K562 (cell line): Measurements from ENCODE around the gene HHEX. TPM values are rescaled to one million over a fixed set of nuclear protein-coding genes. Genes with fewer than 3 reads are reported as not detected.

Experiments used
- CHD1 ChIP-seq: fragments of 200-600 bp; sonication (generic); IDR thresholded peaks from one replicate; pipeline ENCODE4 v1.6.1; 2012; ENCODE audit warnings: mild to moderate bottlenecking, moderate library complexity, low read length, inconsistent platforms
- CXXC5 ChIP-seq: fragments of 250-450 bp; sonication (Bioruptor Pico); IDR thresholded peaks from 2 replicates; pipeline ENCODE4 v1.8.0; 2022; ENCODE audit warnings: inconsistent platforms, mild to moderate bottlenecking, moderate library complexity
- FIP1L1 ChIP-seq: fragments of 200-400 bp; formaldehyde crosslinking; IDR thresholded peaks from 2 replicates; pipeline ENCODE4 v1.6.1; 2018; ENCODE audit warnings: mild to moderate bottlenecking, low read depth, low read length; ENCODE audit not compliant: poor library complexity, severe bottlenecking
- IRF1 ChIP-seq: sonication (generic); formaldehyde crosslinking; IDR thresholded peaks from 2 replicates; pipeline ENCODE4 v1.8.0; 2022; ENCODE audit warnings: missing genetic modification reagents, mild to moderate bottlenecking, borderline replicate concordance
- L3MBTL2 ChIP-seq: fragments of 450-650 bp; IDR thresholded peaks from 2 replicates; pipeline ENCODE4 v1.6.1; 2016; ENCODE audit warnings: mild to moderate bottlenecking, moderate library complexity
- MAZ ChIP-seq, 2 experiments: fragments of 450-650 bp in 1 of 2; sonication (generic) in 1 of 2; formaldehyde crosslinking; IDR thresholded peaks in 1 of 2; conservative IDR thresholded peaks in 1 of 2; 2 replicates each; pipeline versions ENCODE4 v1.4.0 to v1.5.0; 2020; ENCODE audit warnings: mild to moderate bottlenecking in 1 of 2, missing genetic modification reagents in 1 of 2
- MGA ChIP-seq: fragments of 450-650 bp; IDR thresholded peaks from 2 replicates; pipeline ENCODE4 v1.6.1; 2016; ENCODE audit warnings: mild to moderate bottlenecking, moderate library complexity
- UBTF ChIP-seq, 2 experiments: IDR thresholded peaks; 2 replicates each; pipeline ENCODE4 v1.6.1; 2012; ENCODE audit warnings: improper control_type of control experiment in 2 of 2, low read depth in 2 of 2, low read length in 2 of 2, borderline replicate concordance in 1 of 2
- ZBTB43 ChIP-seq: sonication (generic); formaldehyde crosslinking; IDR thresholded peaks from 2 replicates; pipeline ENCODE4 v1.8.0; 2023; ENCODE audit warnings: mild to moderate bottlenecking, missing genetic modification reagents
- polyA plus RNA-seq, 8 experiments: library from polyadenylated mRNA; depleted of rRNA in 4 of 8; stranded (reverse) in 5 of 8; unstranded in 3 of 8; fragments of >200 nt; fragmentation: Nextera tagmentation in 2 of 8; fragmentation: Illumina TruSeq in 1 of 8; extraction: Ambion mirVana in 2 of 8; extraction: Trizol in 1 of 8; gene quantifications; 2 replicates each; pipeline versions ENCODE4 v1.2.1 to v1.2.3, GENCODE V29; 2011 to 2014; ENCODE audit warnings: inconsistent platforms in 1 of 8, missing spikeins in 1 of 8
- total RNA-seq, 7 experiments: library from RNA; depleted of rRNA in 6 of 7; stranded (reverse); fragments of >200 nt in 6 of 7; fragmentation: Illumina TruSeq in 2 of 7; extraction: Trizol in 2 of 7; gene quantifications; 2 replicates each; pipeline versions ENCODE4 v1.2.1 to v1.2.3, GENCODE V29; 2011 to 2021; ENCODE audit warnings: low replicate concordance in 1 of 7

The HHEX gene
- total and polyA plus RNA-seq, 9 of the 15 experiments (the other 6 are each of a cell fraction or from before 2014, with no cell fraction given), result 37.2 to 133 (median 80.2) TPM

- TF ChIP-seq L3MBTL2 (peak; percentile 92), CXXC5 (CRISPR knock-in tag) (peak; percentile 33; the same call in 1 of the 2 replicates), IRF1 (CRISPR knock-in tag) (no peak), CHD1 (peak; percentile 55), MAZ (CRISPR knock-in tag; conservative IDR thresholded peaks at IDR 0.05 in 1 of 2, IDR thresholded peaks at IDR 0.05 in 1 of 2) (0 out of 4 replicates have a peak, but pooled peaks of 1 of the 2 experiments have one; percentile 13), FIP1L1 (peak; percentile 20), UBTF (IDR thresholded peaks at IDR 0.05; ENCODE audit: borderline replicate concordance in 1 of 2, low read depth in 2 of 2, low read length in 2 of 2) (peak in 1 of 2 experiments; percentile 14; a peak in 1 of 4 replicates), MGA (peak; percentile 91), ZBTB43 (peak; percentile 42; the same call in 1 of the 2 replicates)
These were observed 660 bp upstream of the HHEX start (continued) for GRCh38 chr10:92688927-92689662.
